ENCODE data around the gene PRR12.

Gene PRR12

GRCh38 chr19:49590971-49591730, at the start of gene PRR12:
Gene PRR12, plus strand, starts transcription at chr19:49591182. Its CDS starts 473 bp downstream, at chr19:49591655.
- peak; percentile 43 for DNase-seq

- DNase-seq = no peak
These were observed 49.1 kb upstream of the PRR12 start for GRCh38 chr19:49541914-49542313.

DNA sequence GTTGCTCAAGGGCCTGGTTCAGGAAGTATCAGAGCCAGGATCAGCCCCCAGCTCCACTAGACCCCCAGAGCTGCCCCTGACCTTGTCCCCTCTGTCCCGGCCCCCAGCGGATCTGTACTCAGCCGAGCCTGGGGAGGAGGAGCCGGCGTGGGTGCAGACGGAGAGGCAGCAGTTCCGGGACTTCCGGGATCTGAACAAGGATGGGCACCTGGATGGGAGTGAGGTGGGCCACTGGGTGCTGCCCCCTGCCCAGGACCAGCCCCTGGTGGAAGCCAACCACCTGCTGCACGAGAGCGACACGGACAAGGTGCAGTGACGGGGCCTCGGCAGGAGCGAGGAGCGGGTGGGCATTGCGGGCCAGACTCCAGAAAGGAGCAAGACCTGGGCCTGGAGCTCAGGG, 48.5 kb upstream of the PRR12 start:
- DNase-seq = no peak

DNA sequence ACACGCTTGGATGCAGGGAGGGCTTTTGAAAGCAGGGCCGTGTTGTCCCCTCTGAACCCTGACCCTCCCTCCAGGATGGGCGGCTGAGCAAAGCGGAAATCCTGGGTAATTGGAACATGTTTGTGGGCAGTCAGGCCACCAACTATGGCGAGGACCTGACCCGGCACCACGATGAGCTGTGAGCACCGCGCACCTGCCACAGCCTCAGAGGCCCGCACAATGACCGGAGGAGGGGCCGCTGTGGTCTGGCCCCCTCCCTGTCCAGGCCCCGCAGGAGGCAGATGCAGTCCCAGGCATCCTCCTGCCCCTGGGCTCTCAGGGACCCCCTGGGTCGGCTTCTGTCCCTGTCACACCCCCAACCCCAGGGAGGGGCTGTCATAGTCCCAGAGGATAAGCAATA, 48.0 kb upstream of the PRR12 start:
- no peak for DNase-seq

- no peak for DNase-seq
These were observed 46.8 kb upstream of the PRR12 start for GRCh38 chr19:49544154-49544553.

- peak; percentile 92 for DNase-seq
These were observed 44.0 kb upstream of the PRR12 start for GRCh38 chr19:49546825-49547565.

DNA sequence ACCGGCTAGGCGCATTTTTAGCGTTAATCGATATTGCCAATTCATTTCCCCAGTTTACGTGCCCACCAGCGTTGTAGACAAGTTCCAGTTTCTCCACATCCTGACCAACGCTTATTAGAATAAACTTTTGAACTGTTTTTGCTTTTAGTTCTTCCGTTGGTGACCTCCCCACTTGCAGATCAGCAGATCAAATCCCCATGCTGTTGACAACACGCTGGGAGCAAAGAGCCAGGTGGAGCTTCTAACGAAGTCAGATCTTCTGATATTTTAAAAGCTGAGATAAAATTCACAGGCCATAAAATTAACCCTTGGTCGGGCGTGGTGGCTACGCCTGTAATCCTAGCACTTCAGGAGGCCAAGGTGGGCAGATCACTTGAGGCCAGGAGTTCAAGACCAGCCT, 41.9 kb upstream of the PRR12 start:
- no peak for DNase-seq

DNA sequence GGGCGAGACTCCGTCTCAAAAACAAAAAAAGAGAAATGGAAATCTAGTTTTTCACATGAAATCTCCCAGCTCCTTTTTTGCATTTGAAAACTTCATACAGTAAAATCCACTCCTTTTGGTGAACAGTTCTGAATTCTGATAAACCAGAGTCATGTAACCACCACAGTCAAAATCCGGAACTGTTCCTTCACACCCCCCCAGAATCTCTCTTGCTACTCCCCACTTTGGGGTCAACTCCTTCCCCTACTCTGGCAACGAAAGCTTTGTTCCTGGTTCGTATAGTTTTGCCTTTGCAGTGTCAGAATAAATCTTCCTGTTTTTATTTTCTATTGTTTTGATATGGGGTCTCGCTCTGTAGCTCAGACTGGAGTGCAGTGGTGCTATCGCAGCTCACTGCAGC, 39.5 kb upstream of the PRR12 start:
- no peak for DNase-seq

DNA sequence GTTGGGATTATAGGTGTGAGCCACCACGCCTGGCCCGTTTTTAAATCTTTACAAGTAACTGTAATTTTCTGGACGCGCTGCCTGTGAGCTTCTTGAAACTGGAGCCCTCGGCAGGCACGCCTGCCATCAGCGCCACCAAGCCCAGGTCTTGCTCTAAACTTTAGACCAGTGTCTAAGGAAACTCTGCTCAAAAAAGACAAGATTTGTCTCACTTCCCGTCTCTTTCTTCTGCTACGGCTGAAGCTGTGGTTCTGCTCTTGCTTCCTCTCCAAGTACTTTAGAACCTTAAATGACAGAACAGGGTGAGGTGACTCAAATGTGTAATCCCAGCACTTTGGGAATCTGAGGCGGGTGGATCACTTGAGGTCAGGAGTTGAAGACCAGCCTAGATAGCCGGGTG, 38.2 kb upstream of the PRR12 start:
- no peak for DNase-seq

DNA sequence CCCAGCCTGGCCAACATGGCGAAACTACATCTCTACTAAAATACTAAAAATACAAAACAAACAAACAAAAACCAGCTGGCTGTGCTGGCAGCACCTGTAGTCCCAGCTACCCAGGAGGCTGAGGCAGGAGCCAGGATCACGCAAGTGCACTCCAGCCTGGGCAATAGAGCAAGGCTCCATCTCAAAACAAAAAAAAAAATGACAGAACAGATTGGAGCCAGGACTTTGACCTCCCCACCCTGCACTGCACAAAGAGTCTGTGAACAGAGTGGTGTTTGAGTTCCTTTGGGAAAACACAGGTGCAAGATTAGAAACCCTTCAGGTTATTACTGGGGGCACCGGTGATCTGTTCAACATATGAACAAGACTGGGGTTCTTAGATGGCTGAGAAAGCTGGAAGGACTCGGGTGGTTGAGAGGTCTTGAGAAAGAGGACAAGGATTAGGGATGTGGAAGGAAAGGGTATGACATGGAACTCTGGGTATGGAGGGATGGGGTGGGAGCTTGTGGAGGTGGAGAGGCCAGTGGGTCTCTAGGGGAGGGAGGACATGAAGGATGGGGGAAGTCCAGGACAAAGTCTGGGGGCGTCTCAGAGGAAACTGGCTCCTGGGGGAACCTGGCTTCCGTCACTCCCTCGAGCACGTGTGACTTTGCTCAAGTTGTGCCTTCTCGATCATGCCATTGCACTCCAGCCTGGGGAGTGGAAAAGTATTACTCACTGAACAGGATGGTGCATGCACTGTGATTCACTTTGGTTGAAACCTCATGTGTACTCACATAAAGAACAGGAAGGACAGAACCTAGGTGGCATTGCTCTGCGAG, 37.3 kb upstream of the PRR12 start:
- no peak for DNase-seq

DNA sequence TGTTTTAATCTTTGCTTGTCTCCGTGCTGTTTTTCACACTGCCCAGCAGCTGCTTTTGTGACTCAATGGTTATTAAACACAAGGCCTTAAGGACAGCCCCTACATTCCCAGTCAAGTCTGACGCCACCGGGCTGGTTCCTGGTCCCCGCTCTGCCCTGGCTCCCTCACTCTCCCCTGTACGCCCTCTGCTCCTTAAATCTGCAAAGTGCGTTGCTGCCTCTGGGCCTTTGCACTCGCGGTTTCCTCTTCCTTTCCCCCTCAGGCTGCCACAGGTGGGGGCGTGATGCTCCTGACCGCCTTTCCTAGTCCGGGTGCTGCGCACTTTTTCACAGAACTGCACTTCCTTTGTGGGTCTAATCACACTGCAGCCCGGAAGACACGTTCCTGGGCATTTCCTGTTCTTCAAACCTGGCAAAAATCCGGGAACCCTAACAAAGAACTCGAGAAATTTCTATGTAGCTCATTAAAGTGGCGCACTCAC, 36.2 kb upstream of the PRR12 start:
- no peak for DNase-seq

DNA sequence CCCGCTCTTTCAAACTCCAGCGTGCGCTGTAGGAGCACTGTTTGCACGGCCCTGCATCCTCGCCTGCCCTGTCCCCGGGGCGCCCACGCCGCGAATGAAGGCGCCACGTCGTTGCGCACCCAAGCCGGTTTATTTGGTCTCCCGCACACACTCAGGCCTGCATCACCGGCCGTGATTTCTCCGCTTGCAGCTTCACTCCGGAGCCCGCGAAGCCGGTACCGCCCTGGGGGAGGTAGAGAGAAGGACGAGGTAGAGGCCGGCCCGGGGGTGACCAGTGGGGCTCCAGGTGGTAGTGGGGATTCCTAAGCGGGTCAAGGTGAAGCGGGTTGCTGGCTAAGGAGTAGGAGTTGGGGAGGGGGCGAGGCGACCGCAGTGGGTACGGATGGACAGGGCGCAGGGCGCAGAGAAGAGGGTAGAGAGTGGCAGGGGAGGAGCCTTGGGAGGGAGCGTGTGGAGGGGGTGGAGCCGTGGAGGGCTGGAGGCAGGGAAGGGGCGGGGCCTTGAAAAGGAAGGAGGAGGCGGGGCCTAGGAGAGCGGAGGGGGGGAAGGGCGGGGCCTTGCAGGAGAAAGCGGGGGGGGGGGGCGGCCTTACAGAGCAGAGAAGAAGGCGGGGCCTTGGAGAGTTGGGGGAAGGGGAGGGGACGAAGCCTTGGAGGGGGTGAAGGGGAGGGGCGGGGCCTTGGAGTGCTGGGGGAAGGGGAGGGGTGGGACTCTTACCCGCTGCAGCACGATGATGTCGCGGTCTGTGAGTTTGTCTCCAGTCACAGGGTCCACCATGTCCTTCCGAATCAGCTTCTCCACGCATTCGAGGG, 35.2 kb upstream of the PRR12 start:
- no peak for DNase-seq

- no peak for DNase-seq
These were observed 34.3 kb upstream of the PRR12 start for GRCh38 chr19:49556412-49557398.

GRCh38 chr19:49557641-49558325, 33.2 kb upstream of the PRR12 start:
- DNase-seq = no peak

DNA sequence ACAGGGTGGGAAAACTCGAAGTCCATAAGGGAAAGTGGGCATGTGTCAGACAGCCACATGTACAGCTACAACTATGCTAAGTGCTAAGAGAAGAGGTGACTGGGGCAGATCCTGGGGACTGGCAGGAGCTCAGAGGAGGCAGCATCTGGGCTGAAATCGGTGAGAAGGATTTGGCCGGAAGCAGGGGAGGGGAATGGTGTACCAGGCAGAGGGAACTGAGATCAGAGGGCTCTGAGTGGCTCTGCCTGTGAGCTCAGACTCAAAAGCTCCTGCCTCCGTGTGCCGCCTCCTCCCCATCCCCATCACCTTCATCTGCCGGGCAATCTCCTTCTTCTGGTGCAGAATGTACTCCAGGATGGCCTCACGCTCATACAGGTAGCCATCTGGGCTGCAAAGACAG, 32.4 kb upstream of the PRR12 start:
- no peak for DNase-seq

DNA sequence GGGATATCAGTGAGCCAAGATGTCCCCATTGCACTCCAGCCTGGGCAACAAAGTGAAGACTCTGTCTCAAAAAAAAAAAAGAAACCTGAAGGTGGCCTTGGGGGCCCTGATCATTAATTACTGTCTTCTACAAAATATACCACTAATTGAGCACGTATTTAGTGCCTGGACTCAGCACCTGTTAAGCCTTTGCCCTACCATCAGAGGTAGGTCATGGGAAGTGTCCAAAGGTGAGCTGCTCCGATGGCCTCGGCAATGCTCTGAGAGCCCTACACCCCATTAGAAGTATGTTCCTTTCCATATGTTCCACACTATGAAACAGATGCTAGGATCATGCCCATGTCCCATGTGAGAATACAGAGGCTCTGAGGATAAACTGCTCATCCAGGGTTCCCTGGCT, 31.5 kb upstream of the PRR12 start:
- DNase-seq = no peak

- DNase-seq = no peak
These were observed 31.1 kb upstream of the PRR12 start for GRCh38 chr19:49559928-49560327.

DNA sequence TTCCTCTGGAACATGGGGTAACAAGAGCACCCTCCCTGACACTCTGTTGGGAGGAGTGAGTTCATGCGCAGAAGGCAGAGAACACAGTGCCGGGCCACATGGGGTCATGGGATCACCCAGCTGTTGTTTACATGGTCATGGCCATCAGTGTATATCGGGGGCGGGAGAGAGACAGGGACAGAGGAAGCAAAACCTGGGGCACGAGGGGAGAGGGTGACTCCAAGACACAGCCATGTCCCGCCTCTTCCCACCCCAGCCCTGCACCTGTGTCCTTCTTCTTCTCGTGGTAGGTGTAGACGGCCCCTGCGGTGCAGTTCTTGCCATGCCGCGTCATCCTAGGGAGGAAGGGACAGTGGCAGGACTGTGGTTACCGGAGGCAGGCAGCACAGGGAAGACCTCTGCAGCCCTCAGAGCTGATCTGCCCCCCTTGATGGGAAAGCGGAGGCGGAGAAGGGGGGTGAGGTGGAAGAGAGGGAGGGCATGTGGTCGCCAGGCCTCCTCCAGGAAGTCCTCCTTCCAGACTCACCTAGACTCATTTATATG, 30.6 kb upstream of the PRR12 start:
- no peak for DNase-seq

GRCh38 chr19:49564616-49565045, 26.4 kb upstream of the PRR12 start:
- no peak for DNase-seq

- DNase-seq = no peak
These were observed 25.7 kb upstream of the PRR12 start for GRCh38 chr19:49565261-49565660.
